ENCODE results near the gene EHD4.

GRCh38 chr15:41913256-41913655 is 59.1 kb downstream of the EHD4 start:
- TF ChIP-seq CTCF (IDR thresholded peaks at IDR 0.05) (no peak), POLR2A (IDR thresholded peaks at IDR 0.05) (no peak), POLR2AphosphoS5 (IDR thresholded peaks at IDR 0.05; ENCODE audit: insufficient read depth in 1 of 2, low read depth in 1 of 2) (no peak)

Measured in vagina (tissue), 2 donors.